Body of pancreas (tissue), 4 donors: Measurements from ENCODE around the gene GPR142. TPM values are rescaled to one million over a fixed set of nuclear protein-coding genes. Genes with fewer than 3 reads are reported as not detected.

Source experiments
- ATAC-seq: fragments of 150-250 bp; one replicate; pipeline ENCODE4 v1.9.1; 2016
- DNase-seq, 4 donors: peaks; one replicate each; pipeline ENCODE4 v3.0.0-alpha.2; 2019
- H3K27ac ChIP-seq, 4 donors: fragments of 200-600 bp; sonication (generic); 1 replicate in 3 of 4; 2 replicates in 1 of 4; pipeline versions ENCODE4 v1.5.1 to v1.6.1; 2016 to 2019; ENCODE audit warnings: mild to moderate bottlenecking in 1 of 4, mixed read lengths in 1 of 4, moderate library complexity in 1 of 4
- H3K27me3 ChIP-seq, 2 donors: fragments of 200-600 bp; sonication (generic); one replicate each; pipeline ENCODE4 v1.6.0; 2016; ENCODE audit warnings: mild to moderate bottlenecking in 1 of 2
- H3K36me3 ChIP-seq, 2 donors: fragments of 200-600 bp; sonication (generic); replicated peaks in 1 of 2; 2 replicates each; pipeline ENCODE4 v1.5.1; 2016; ENCODE audit warnings: low read depth in 2 of 2; ENCODE audit not compliant: insufficient read depth in 1 of 2
- H3K4me1 ChIP-seq: fragments of 200-600 bp; sonication (generic); one replicate; pipeline ENCODE4 v1.6.0; 2016
- H3K4me3 ChIP-seq, 2 donors: fragments of 200-600 bp; sonication (generic); 1 replicate in 1 of 2; 2 replicates in 1 of 2; pipeline ENCODE4 v1.5.1; 2016 to 2019
- H3K9me3 ChIP-seq, 3 donors: fragments of 200-600 bp; sonication (generic); 1 replicate in 2 of 3; 2 replicates in 1 of 3; pipeline ENCODE4 v1.5.1; 2016
- POLR2A ChIP-seq, 3 donors: fragments of 450-650 bp; IDR thresholded peaks; one replicate each; pipeline ENCODE4 v1.6.1; 2016; ENCODE audit warnings: antibody characterized with exemption in 3 of 3, mild to moderate bottlenecking in 2 of 3
- WGBS, 2 donors: methylation state at CpG; one replicate each; pipeline ENCODE4 v1.1.5; 2017; 5-methylcytosine and 5-hydroxymethylcytosine counted together
- intact Hi-C: fragments of 100-400 bp; cut with DNase I; formaldehyde crosslinking; loops from one replicate; pipeline ENCODE4 v1.15.1; 2023
- total RNA-seq, 2 donors: library from RNA; depleted of rRNA; stranded (reverse); fragments of >200 nt; gene quantifications; one replicate each; pipeline ENCODE4 v1.1.0, GENCODE V29; 2016
- TF ChIP-seq, protein P1 (sequence below), 7 experiments: fragments of 450-650 bp in 4 of 7; fragments of 200-600 bp in 3 of 7; sonication (generic) in 3 of 7; IDR thresholded peaks; one replicate each; pipeline ENCODE4 v1.5.1; 2016 to 2019; ENCODE audit warnings: antibody characterized with exemption in 7 of 7

GPR142 gene
- total RNA-seq, 2 donors from 2014 or later = 0.52 to 0.66 TPM

DNA sequence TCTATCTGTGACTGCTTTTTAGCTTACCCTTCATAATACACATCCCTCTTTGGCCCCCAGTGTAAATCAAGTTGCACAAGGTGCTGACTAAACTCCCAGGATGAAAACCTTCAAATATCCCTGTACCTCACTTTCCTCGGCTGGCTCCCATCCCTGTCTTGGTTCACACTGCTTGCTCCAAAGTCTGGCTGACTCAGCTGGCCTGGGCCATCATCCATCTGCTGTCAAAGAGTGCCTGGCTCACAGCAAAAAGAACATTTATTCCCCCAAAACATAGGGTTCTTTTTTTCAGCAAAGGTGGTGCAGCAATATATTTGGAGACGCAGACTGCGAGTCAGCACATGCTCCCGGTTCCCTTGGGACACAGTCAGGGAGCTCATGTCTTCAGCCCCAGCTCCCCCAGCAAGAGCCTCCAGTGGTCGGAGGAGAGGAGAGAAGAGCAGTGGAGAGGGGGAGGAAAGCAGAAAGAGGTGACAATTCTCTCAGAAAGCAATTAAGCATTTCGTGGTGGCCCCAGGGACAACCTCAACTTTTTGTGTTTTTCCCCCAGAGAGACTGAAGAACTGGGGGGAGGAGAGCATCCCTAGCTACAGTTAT, 26.1 kb downstream of the GPR142 start:
- Histone ChIP-seq H3K27me3 (no peaks in the 10 kb centered on the region), H3K36me3 (no peaks in the 10 kb centered on the region), H3K27ac (no peak overlapping the region), H3K4me3 (no peak overlapping the region), H3K4me1 (peaks cover 9% of the 10 kb centered on the region), H3K9me3 (no peaks in the 10 kb centered on the region)
- no peak for DNase-seq
- no peak for ATAC-seq
- TF ChIP-seq, protein P1, sequence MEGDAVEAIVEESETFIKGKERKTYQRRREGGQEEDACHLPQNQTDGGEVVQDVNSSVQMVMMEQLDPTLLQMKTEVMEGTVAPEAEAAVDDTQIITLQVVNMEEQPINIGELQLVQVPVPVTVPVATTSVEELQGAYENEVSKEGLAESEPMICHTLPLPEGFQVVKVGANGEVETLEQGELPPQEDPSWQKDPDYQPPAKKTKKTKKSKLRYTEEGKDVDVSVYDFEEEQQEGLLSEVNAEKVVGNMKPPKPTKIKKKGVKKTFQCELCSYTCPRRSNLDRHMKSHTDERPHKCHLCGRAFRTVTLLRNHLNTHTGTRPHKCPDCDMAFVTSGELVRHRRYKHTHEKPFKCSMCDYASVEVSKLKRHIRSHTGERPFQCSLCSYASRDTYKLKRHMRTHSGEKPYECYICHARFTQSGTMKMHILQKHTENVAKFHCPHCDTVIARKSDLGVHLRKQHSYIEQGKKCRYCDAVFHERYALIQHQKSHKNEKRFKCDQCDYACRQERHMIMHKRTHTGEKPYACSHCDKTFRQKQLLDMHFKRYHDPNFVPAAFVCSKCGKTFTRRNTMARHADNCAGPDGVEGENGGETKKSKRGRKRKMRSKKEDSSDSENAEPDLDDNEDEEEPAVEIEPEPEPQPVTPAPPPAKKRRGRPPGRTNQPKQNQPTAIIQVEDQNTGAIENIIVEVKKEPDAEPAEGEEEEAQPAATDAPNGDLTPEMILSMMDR (IDR thresholded peaks at IDR 0.05) = no peak
- TF ChIP-seq POLR2A (IDR thresholded peaks at IDR 0.05) = no peak
- 79 to 89% methylated on average over 6 of the region's 6 CpGs for WGBS, 2 donors
- intact Hi-C loops = no loop called here

DNA sequence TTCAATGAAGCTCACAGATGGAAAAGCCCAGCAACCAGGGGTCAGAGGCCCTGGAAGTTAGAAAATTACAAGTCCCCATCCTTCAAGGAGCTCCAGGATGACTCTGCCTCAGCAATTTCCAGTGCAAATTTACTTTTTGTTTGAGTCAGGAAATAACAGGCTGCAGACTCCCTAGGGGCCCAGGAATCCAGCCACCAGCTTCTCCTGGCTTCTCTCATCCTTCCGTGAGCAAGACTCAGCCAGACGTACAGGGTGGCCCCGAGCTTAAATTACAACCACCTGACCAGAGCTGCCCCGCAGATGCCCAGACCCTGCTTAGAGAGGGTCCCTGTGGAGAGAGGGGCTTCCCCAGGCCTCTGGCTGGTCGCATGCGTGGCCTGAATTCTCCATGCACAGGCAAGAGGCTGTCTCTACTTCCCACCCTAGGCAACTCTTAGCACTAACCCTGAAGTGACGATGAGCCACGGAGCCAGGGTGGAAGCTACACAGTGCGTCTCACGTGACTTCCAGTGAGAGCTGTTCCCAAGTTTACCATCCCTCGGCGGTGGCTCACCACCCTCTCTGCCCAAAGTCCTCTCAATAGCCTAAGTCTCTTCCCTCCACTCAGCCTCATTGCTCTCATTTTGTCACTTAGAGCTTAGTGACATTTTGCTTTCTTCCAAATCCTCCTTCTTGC, 27.1 kb downstream of the GPR142 start:
- Histone ChIP-seq H3K27me3 (no peaks in the 10 kb centered on the region), H3K27ac (peak overlapping the region in 2 of 4 donors; percentile 48), H3K4me1 (peaks cover 9% of the 10 kb centered on the region), H3K36me3 (no peaks in the 10 kb centered on the region), H3K4me3 (no peak overlapping the region), H3K9me3 (no peaks in the 10 kb centered on the region)
- 92% methylated on average over 8 to 12 of the region's 12 CpGs for WGBS, 2 donors
- ATAC-seq (no peak), DNase-seq (no peak)
- intact Hi-C loops = no loop called here
- no peak for TF ChIP-seq POLR2A (IDR thresholded peaks at IDR 0.05)
- TF ChIP-seq, protein P1 (IDR thresholded peaks at IDR 0.05) = no peak

DNA sequence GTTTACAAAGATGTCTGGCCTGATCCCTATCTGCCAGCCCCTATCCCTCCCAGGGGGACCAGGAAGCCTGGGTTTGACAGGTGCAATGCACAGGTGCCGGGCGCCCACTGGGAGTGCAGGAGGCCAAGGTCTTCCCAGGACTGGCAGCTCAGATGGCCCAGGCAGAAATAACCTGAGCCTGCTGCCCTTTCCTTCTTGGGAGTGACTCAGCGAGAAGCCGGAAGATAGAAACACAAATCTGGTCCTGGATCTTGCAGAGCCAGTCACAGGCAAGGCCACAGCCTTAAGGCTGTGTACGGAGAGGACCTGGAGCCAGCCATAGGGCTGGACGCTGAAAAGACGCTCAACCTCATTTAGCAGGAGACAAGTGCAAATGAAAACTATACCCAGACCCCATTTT, 27.7 kb downstream of the GPR142 start:
- peak; percentile 37 to 73 (median 65) for DNase-seq
- peak; percentile 83 for ATAC-seq
- TF ChIP-seq, protein P1 (IDR thresholded peaks at IDR 0.05) = no peak
- no peak for TF ChIP-seq POLR2A (IDR thresholded peaks at IDR 0.05)
- 27 to 30% methylated on average over 7 of the region's 7 CpGs for WGBS, 2 donors
- Histone ChIP-seq H3K27ac (peak overlapping the region in 3 of 4 donors; percentile 39 to 48 (median 48)), H3K4me1 (peaks cover 9% of the 10 kb centered on the region), H3K9me3 (no peaks in the 10 kb centered on the region), H3K36me3 (no peaks in the 10 kb centered on the region), H3K4me3 (no peak overlapping the region), H3K27me3 (no peaks in the 10 kb centered on the region)
- intact Hi-C loops = no loop called here

DNA sequence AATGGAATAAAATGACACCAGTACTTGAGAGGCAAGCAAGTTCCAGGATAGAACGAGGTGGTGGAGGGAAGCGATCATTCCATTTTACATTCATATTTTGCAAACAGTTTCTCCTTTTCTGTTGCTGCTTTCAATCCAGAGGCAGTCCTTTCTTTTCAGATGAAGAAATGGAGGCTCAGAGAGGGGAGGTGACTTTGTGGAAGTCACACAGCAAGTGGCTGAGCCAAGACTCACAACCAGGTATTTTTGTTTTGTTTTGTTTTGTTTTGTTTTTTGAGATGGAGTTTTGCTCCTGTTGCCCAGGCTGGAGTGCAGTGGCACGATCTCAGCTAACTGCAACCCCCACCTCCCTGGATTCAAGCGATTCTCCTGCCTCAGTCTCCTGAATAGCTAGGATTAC, 29.3 kb downstream of the GPR142 start:
- intact Hi-C loops = no loop called here
- no peak overlapping the region for H3K27ac ChIP-seq
- H3K9me3 ChIP-seq = no peaks in the 10 kb centered on the region
- no peak for DNase-seq
- no peak overlapping the region for H3K4me3 ChIP-seq
- peaks cover 9% of the 10 kb centered on the region for H3K4me1 ChIP-seq
- no peaks in the 10 kb centered on the region for H3K36me3 ChIP-seq
- no peak for ATAC-seq
- 93 to 95% methylated on average over 4 of the region's 4 CpGs for WGBS, 2 donors
- TF ChIP-seq, protein P1 (IDR thresholded peaks at IDR 0.05) = no peak
- no peak for TF ChIP-seq POLR2A (IDR thresholded peaks at IDR 0.05)
- H3K27me3 ChIP-seq = no peaks in the 10 kb centered on the region

DNA sequence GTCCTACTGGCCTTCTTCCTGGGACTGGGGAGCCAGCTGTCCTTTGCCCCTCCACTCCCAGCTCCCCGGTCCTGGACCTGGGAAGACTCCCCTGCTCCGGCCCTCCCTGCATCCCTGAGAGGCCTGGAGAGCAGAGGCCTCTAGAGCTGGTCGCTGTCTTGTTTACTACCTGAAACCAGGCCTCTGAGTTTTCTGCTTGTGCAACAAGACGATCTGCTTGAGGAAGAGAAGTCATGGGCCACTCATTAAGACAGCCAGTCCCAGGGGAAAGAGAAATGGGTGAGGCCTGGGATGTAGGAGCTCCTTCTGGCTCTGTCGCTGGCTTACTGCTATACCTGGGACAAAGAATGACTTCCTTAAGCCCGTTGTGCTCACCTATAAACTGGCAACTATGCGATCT, 34.7 kb downstream of the GPR142 start:
- intact Hi-C loops = no loop called here
- Histone ChIP-seq H3K27me3 (no peaks in the 10 kb centered on the region), H3K9me3 (no peaks in the 10 kb centered on the region), H3K27ac (no peak overlapping the region), H3K36me3 (no peaks in the 10 kb centered on the region), H3K4me1 (peaks cover under 1% of the 10 kb centered on the region), H3K4me3 (no peak overlapping the region)
- ATAC-seq (no peak), DNase-seq (no peak)
- TF ChIP-seq, protein P1 (IDR thresholded peaks at IDR 0.05) = no peak
- TF ChIP-seq POLR2A (IDR thresholded peaks at IDR 0.05) = no peak
- WGBS, 2 donors = 89 to 100% methylated on average over 5 to 7 of the region's 7 CpGs
